HG03342 (cell line): ENCODE measurements around the gene RRBP1.

Experiments
- ATAC-seq: cut with Tn5 transposase; IDR thresholded peaks from one replicate; pipeline ENCODE4 v1.9.1; 2021; ENCODE audit warnings: mild to moderate bottlenecking, moderate library complexity; ENCODE audit not compliant: unreplicated experiment

Gene RRBP1

GRCh38 chr20:17648791-17649730 is 33.0 kb downstream of the RRBP1 start:
- no peak for ATAC-seq

- ATAC-seq = no peak
Observed at GRCh38 chr20:17648315-17648646, 33.8 kb downstream of the RRBP1 start.

DNA sequence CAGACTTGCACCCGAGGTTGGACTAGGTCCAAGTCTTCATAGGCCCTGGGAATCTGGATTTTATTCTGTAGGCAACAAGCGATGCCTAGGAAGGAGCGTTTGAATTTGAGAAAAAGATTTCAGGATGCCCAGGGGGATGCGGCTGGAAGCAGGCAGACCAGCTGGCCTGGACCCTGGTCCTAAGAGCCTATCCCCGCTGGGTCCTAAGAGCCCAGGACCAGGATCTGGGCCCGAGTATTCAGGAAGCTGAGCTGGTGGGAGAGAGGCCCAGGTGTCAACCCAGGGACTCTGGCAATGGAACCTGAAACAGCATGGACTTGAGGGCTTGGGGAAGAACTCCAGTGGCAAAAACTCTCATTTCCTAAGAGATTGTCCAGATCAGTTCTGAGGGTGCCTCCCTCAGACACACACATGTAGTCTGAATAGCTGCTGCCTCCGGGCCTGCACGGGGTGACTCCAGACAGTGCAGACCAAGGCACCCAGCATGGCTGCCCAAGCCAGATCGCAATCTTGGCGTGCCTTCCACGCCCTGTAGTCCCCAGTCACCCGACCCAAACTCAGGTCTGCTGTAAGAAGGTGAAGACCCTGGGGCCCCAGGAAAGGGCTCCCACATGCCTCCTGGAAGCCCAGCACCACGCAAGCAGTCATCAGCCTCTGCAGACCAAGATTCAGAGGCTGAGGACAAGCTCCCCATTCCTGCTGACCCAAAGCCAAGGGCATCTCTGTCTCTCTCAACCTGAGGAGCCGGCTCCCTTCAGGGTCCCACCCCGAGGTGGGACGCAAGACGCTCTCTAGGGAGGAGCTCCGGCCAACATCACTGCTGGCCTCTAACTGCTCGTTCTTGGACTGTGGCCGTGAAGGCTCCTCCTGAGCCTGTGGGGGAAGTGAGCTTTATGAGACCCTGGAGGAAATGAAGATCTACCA is 34.4 kb downstream of the RRBP1 start:
- ATAC-seq = no peak

DNA sequence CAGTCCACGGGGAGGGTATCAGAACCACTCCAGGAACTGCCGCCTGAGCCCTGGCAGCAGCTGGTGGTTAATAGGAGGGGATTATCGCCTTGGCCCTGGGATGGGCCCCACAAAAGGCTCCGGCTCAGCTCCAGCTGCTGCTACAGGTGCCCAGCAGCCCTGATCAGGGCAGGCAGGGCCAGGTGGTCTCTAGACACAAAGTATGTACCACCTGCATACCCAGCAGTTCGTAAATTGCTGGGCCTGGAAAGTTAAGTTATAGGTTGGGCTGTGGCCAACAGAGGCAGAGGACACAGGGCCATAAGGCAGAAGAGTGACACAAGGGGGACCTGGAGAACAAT is 35.1 kb downstream of the RRBP1 start:
- ATAC-seq = no peak

DNA sequence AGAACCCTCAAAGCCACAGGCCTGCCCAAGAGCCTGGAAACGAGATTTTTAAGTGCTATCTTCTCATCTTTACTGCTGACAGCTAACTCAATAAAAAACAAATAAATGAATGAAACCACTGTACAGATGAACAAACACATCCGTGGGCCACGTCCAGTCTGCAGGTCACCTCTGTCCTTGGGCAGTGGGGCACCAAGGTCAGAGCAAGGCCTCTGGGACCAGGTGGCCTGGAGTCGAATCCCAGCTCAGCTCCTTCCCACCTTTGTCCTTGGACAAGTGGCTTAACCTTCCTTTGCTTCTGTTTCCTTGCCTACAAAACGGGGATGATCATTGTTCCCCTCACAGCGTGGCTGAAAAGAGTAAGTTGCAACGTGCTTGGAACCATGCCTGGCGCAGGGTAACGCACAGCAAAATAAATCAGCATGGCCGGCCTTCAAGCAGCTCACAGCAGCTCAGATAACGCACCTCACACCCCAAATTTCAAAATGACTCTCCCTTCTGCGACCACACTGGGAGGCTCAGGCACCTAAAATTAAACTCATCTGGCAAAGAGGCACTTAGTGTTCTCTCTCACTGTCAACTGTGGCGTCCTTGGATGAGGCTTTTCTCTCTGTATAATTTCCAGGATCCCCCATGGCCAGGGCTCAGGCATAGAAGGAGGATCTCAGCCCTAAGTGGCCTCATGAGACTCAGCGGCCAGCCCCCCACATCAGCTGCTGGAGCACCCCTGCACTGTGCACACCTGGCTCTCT is 35.7 kb downstream of the RRBP1 start:
- ATAC-seq = no peak

DNA sequence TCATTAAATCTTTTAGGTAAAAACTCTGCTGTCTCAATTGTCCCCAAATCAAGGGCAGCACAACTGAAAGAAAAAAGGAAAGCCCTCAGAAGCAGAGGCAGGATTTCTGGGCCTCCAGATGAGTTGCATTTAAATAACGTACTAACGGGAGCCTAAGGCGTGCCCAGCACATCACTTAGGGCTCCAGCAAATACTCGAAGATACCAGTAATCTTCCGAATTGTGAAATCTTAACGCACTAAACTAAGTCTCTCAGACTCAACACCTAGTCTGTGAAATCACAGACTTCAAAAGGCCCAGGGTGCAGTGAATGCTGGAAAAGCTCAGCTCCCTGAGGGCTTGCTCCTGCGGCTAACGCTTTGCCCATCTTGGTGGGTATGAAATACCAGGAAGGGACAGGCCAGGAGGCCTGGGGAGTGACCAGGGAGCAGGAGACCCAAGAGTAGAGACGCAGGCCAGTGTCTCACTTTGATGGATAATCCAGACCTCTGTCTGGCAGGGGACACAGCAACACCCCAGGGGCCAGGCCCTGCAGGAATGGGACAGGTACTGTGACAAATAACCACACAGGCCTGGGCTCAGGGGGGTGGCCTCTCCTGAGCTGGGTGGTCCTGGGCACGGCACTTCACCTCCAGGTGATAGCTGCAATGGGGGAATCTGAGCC is 36.4 kb downstream of the RRBP1 start:
- ATAC-seq = no peak

GRCh38 chr20:17645010-17645409 is 37.0 kb downstream of the RRBP1 start:
- ATAC-seq = no peak

DNA sequence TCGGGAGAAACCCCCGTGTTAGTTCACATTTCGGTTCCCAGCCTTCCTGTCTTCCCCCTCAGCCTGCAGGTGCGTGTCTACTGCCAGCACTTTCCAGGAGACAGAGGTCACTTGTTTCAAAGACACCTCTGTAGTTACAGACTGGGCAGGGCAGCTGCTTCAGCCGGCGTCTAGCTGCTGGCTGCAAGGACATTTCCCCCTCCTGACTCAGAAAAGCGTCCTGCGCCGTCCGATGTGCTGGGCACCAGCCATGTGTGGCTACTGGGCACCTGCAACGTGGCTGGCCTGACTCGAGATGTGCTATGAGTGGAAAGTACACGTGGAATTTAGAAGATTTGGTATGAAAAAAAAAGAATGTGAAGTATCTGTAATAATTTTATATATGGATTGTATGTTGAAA is 37.6 kb downstream of the RRBP1 start:
- no peak for ATAC-seq

- ATAC-seq = no peak
Observed at GRCh38 chr20:17643531-17644188, 38.4 kb downstream of the RRBP1 start.

DNA sequence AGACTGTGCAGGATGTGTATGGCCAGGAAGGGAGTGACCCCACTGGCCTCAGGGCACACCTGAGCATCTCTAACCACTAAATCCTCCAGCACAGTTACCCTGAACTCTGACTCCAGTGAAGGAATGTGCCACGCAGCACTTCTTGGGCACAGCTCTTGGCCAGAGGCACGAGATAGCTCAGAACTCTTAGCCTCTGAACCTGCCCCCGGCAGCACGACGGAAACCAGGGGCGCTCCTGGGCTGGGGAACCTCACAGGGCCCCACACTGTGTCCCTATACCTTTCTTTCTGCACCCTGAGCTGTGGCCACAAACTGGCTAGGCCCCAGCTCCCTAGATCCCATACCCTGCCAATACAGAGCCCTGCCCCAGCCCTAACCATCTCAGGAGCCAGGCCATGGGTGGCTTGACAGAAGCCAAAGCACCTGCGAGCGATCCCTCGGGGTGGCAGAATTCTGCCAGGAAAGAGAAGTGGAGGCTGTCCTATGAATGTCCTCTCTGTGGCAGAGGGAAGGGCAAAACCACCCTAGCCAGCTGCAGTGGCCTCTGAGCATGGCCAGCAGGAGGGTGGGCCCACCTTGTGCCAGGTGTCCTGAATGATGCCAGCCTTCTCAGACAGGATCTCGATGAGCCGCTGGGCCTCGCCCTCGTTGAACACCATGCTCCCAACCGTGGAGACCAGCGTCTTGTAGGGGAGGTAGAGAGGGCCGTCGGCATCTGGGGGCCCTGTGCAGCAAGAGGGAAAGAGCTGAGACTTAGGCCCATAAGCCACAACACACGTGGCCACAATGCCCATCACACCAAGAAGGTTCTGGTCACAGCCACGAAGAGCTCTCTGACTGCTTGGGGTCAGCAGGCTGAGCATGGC is 39.4 kb downstream of the RRBP1 start:
- no peak for ATAC-seq

- ATAC-seq = no peak
Observed at GRCh38 chr20:17641993-17642392, 40.0 kb downstream of the RRBP1 start.

GRCh38 chr20:17641520-17641964 is 40.5 kb downstream of the RRBP1 start:
- no peak for ATAC-seq

GRCh38 chr20:17640875-17641378 is 41.1 kb downstream of the RRBP1 start:
- ATAC-seq = no peak

DNA sequence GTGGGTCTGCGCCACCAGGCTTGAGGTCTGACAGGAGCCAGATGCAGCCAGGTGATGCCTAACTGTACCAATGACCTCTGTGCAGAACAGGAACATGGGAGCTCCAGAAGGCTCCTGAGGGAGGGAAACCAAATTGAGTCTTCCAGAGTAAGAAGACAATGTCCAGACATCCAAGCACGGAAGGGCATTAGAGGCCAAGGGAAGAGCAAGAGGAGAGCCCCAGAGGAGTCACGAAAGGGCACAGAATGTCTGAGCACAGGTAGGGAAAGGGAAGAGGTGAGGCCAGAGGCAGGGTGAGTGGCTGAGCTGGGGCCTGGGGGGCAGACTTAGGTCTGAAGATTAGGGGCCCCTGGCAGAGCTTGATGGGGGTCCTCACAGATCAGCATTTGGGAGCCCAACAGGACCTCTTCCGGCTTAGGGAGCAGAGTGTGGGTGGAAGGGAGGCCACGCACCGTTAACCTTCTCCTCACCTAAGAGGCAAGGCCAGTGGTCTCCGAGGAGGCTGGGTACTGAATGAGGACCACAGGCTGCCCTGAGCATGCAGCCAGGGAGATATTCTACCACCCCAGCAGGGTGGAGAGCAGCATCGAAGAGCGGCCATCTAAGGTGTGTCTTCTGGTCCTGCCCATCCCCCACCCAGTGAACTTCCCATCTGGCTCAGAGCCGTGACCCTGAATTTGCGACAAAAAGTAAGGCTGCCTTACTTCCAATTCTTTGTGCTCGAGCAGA is 41.7 kb downstream of the RRBP1 start:
- no peak for ATAC-seq

DNA sequence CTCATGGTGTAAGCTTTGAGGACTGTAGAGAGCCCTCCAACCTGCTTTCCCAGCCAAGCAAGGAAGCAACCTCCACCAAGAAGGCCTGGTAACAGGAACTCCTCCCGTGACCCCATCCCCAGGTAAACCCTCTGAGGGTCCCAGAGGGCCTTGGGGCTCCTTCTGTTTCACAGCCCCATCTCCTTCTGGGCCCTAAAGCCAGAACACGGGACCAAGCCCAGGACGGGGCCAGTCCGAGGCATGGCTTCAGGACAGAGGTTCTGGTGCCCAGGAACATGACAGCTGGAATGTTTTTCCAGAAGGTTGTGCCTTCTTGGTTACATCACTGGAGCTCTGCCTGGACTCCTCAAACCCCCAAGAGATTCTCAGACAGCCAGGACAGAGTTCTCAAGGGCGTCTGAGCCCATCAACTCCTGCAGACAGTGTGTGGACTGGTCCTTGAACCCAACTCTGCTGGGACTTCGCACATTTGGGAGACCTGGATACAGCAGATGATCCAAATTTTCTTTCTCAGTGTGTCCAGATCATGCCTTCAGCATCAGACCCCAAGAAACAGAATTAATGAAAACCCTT is 43.1 kb downstream of the RRBP1 start:
- ATAC-seq = no peak

DNA sequence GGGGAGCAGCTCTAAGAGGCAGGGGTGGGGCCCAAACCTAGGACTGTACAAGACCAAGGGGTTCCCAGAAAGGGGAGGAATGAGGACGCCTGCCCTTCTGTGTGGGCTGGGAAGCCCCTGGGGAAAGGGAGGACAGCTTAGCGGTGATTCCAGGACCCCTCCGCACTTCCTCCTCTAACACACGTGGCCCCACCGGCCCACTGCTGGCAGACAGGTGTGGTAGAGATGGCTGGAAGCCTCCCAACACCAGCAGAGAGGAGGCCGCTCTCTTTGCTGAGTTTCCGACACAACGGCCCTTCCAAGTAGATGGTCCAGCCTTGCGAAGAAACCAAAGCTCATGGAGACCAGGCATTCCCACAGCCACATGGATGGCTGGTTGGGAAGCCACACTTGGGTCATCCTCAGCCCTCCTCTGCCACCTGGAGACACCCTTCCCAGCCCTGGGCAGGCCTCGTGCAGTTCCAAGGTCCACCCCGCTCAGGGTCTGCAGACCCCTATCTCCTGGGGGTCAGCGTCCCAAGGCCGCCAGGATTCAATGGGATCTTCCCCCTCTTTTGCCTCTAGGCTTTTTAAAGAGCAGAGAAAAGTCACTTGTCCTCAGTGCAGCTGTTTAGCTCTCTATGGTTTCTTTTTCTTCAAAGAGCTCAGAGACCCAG is 43.9 kb downstream of the RRBP1 start:
- no peak for ATAC-seq

DNA sequence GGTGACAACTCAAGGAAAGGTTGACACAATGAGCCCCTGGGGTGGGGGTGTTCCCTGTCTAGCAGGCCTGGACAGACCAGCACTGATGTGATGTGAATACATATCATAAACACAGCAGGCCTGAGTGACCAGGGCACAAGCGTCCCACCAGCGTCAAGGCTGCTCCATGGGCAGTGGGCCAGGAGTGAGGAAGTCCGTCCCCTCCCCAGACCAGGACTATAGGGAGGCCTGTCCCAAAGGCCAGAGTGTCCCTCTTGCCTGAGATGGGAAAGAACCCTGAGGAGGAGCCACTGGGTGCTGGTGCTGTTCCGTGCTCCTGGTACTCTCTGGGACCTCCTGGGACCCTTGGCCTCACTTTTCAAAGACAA is 44.6 kb downstream of the RRBP1 start:
- no peak for ATAC-seq
